ENCODE data around the gene GDF15.
"Not testable (repeated sequence)": the region's sequence is repeated elsewhere in the genome, so short reads cannot be mapped to it uniquely, and the experiment has no call there.

Gene GDF15

DNA sequence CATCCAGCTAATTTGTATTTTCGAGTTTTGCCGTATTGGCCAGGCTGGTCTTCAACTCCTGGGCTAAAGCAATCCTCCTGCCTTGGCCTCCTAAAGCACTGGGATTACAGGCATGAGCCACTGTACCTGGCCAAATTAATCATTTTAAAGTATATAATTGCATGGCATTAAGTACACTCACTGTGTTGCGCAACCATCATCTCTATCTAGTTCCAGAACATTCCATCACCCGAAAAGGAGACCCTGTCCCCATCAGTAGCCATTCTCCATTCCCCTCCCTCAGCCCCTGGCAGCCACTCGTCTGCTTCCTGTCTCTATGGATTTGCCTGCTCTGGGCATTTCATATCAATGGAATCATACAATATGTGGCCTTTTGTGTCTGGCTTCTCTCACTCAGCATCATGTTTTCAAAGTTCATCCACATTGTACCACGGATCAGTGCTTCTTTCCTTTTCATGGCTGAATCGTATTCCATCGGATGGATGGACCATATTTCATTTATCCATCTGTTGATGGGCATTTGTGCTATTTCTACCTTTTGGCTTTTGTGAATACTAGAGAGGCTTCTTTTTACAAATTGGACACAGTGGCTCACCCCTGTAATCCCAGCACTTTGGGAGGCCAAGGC lies 32.5 kb upstream of the GDF15 start:
- no peak overlapping the region for H3K4me3 ChIP-seq (ENCODE audit: low read depth, low read length)
- TF ChIP-seq, protein P1, sequence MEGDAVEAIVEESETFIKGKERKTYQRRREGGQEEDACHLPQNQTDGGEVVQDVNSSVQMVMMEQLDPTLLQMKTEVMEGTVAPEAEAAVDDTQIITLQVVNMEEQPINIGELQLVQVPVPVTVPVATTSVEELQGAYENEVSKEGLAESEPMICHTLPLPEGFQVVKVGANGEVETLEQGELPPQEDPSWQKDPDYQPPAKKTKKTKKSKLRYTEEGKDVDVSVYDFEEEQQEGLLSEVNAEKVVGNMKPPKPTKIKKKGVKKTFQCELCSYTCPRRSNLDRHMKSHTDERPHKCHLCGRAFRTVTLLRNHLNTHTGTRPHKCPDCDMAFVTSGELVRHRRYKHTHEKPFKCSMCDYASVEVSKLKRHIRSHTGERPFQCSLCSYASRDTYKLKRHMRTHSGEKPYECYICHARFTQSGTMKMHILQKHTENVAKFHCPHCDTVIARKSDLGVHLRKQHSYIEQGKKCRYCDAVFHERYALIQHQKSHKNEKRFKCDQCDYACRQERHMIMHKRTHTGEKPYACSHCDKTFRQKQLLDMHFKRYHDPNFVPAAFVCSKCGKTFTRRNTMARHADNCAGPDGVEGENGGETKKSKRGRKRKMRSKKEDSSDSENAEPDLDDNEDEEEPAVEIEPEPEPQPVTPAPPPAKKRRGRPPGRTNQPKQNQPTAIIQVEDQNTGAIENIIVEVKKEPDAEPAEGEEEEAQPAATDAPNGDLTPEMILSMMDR (IDR thresholded peaks at IDR 0.05; ENCODE audit: low read depth, low read length): no peak

DNA sequence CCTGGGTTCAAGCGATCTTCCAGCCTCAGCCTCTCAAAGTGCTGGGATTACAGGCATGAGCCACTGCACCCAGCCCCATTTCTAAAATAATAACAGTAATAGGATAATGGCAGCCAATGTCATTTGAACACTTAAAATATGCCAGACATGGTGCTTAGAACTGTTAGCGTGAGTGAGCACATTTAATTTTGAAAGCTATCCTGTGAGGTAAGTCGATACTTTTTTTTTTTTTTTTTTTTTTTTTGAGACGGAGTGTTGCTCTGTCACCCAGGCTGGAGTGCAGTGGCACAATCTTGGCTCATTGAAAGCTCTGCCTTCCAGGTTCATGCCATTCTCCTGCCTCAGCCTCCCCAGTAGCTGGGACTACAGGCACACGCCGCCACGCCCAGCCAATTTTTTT lies 31.2 kb upstream of the GDF15 start:
- H3K4me3 ChIP-seq (ENCODE audit: low read depth, low read length): not testable (repeated sequence)

DNA sequence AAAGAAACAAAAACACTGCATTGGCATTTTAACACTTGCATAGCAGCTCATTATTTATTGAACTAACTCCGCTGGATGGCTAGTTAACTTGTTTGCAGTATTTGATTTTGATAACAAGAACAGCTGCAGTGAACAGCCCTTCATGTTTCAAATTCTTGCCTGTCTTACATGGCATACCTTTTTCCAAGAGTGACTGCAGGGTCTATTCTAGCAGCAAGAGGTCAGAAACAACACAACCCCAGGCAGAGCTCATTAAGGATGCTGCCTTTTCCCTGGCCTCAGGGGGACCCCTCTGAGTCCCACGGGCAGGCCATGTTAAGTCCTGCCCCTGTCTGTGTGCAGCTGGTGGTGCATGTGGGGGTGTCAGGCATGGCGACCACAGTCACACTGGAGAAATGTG lies 28.9 kb upstream of the GDF15 start:
- TF ChIP-seq, protein P1 (IDR thresholded peaks at IDR 0.05; ENCODE audit: low read depth, low read length): no peak
- H3K4me3 ChIP-seq (ENCODE audit: low read depth, low read length): no peak overlapping the region

DNA sequence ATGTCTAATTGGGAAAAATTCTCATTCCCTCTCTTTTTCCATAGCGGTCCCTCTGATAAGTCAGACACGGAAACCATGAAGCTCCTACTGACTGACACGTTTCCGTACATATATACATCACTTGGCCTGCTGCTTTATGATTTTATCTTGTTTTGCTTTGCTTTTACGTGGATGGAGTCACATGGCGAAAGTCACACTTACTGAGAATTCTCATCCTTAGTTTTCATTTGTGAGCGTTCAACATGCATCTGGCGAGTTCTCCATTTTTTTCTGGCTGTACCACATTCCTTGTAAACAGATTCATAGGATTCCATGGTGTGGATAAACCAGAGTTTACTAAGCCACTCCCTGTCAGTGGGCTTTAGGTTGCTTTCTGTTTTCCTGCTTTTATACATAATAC lies 24.3 kb upstream of the GDF15 start:
- TF ChIP-seq, protein P1 (IDR thresholded peaks at IDR 0.05; ENCODE audit: low read depth, low read length): no peak
- no peak overlapping the region for H3K4me3 ChIP-seq (ENCODE audit: low read depth, low read length)

DNA sequence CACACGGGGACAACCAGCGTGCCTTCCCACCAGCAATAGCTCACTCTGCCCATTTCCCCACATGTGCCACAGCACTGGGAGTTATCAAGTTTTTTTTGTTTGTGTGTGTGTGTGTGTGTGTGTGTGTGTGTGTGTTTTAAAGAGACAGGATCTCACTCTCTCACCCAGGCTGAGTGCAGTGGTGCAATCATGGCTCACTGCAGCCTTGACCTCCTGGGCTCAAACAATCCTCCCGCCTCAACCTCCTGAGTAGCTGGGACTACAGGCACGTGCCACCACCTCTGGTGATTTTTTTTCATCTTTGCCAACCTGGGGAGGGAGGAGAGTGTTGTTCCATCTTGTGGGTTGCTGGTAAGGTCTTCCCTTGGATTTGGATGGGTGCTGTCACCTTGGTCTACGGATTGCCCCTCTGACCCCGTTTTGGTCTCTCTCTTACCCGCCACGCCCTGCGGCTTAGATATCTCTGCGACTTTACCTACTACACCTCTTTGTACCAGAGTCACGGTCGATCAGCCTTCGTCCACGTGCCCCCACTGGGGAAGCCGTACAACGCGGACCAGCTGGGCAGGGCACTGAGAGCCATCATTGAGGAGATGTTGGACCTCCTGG lies 22.9 kb upstream of the GDF15 start:
- TF ChIP-seq, protein P1 (IDR thresholded peaks at IDR 0.05; ENCODE audit: low read depth, low read length): no peak
- no peak overlapping the region for H3K4me3 ChIP-seq (ENCODE audit: low read depth, low read length)

DNA sequence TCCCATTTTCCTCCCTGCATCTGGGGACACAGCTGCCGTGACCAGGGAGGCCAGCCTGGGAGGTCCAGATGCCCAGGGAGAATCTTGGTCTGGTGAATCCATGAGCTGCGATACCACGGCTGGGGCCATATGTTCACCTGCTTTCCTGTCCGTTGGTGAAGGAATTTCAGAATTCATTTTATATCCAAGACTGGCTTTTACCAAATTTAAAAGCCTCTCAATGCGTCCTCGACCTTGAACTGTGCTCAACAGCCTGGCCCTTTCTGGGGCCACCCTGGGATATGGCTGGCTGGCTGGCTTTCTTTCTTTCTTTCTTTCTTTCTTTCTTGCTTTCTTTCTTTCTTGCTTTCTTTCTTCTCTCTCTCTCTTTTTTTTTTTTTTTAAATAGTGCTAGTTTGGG lies 22.2 kb upstream of the GDF15 start:
- H3K4me3 ChIP-seq (ENCODE audit: low read depth, low read length): no peak overlapping the region
- TF ChIP-seq, protein P1 (IDR thresholded peaks at IDR 0.05; ENCODE audit: low read depth, low read length): no peak

DNA sequence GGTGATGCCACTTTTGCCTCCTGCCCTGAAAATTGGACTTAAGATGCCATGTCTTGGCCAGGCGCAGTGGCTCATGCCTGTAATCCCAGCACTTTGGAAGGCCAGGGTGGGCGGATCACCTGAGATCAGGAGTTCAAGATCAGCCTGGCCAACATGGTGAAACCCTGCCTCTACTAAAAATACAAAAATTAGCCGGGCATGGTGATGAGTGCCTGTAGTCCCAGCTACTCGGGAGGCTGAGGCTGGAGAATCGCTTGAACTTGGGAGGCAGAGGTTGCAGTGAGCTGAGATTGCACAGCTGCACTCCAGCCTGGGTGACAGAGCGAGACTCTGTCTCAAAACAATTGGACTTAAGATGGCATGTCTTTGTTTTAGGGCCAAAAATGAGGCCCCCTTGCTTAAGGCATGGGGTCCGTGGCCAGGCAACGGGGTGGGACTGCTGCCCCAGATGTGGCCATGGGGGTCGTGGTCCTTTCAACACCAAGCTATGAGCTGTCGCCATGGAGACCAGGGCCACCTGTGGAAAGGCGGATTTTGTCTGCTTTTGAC lies 21.6 kb upstream of the GDF15 start:
- H3K4me3 ChIP-seq (ENCODE audit: low read depth, low read length): not testable (repeated sequence)

DNA sequence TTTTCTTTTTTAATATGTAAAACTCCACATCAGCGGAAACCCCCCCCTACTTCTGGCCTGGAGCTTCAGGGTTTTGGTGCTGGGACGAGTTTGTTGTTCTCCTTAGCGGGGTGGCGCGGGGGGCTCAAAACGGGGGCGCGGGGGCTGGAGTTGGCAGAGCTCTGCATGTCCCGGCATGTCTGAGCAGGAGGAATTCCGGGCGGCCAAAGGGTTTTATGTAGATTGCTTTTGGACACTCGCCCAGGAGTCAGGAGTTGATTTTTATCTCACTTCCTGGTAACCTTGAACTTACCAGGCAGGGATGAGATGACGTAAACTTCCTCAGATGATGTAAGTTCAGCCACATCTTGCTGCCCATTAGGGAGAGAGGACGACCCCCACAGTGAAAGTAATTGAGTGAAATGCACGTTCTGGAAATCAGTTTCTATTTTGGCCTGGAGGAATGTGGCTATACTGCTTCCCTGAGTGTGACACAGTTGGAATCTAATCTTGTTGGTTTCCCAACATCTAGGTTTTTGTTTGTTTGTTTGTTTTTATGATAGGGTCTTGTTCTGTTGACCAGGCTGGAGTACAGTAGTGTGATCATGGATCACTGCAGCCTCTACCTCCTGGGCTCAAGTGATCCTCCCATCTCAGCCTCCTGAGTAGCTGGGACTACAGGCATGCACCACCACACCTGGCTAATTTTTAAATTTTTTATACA lies 21.0 kb upstream of the GDF15 start:
- H3K4me3 ChIP-seq (ENCODE audit: low read depth, low read length): no peak overlapping the region
- TF ChIP-seq, protein P1 (IDR thresholded peaks at IDR 0.05; ENCODE audit: low read depth, low read length): no peak

Measured in WI38 (cell line).